SK-N-SH (cell line): ENCODE results near the gene OR2K2. TPM values are rescaled to one million over a fixed set of nuclear protein-coding genes. Genes with fewer than 3 reads are reported as not detected.

Source experiments
- CTCF ChIA-PET: fragments of 300-600, 350-600 bp; formaldehyde crosslinking; extraction: SDS; loops from one replicate; lab custom pipeline; 2021; lab: Yijun Ruan, JAX
- POLR2A ChIA-PET: fragments of 350-600 bp; sonication (Branson Sonifier 250); formaldehyde crosslinking; extraction: SDS; loops from one replicate; lab custom pipeline; 2020; ENCODE audit warnings: antibody characterized with exemption, inconsistent platforms; lab: Yijun Ruan, JAX
- DNase-seq: peaks from one replicate; pipeline ENCODE4 v3.0.0; 2012
- H2AFZ ChIP-seq: fragments of 200-600 bp; sonication (generic); 2 replicates; pipeline ENCODE4 v1.8.1; 2016; ENCODE audit warnings: antibody characterized with exemption, mild to moderate bottlenecking, low read depth
- H3F3A ChIP-seq: fragments of 200-600 bp; sonication (generic); replicated peaks from 2 replicates; pipeline ENCODE3; 2016; ENCODE audit warnings: antibody characterized with exemption, mild to moderate bottlenecking; ENCODE audit not compliant: insufficient read depth
- H3K27ac ChIP-seq, 2 experiments: fragments of 200-500 bp in 1 of 2; fragments of 200-600 bp in 1 of 2; sonication (Bioruptor generic) in 1 of 2; sonication (generic), shearing (Covaris generic) in 1 of 2; 2 replicates each; pipeline versions ENCODE4 v1.5.1 to v1.6.1; 2014 to 2016; ENCODE audit warnings: low read depth in 2 of 2, inconsistent platforms in 1 of 2, low read length in 1 of 2, mild to moderate bottlenecking in 1 of 2, mixed read lengths in 1 of 2
- H3K27me3 ChIP-seq: fragments of 200-600 bp; sonication (generic), shearing (Covaris generic); 2 replicates; pipeline ENCODE4 v1.6.1; 2016; ENCODE audit warnings: mixed run types; ENCODE audit not compliant: insufficient read depth
- H3K36me3 ChIP-seq, 2 experiments: fragments of 200-500 bp in 1 of 2; fragments of 200-600 bp in 1 of 2; sonication (Bioruptor generic) in 1 of 2; sonication (generic) in 1 of 2; replicated peaks in 1 of 2; 2 replicates each; pipeline versions ENCODE3 to v1.5.1; 2014 to 2016; ENCODE audit warnings: low read length in 1 of 2, mild to moderate bottlenecking in 1 of 2; ENCODE audit not compliant: insufficient read depth in 2 of 2, control insufficient read depth in 1 of 2
- H3K4me1 ChIP-seq, 2 experiments: fragments of 200-500 bp in 1 of 2; fragments of 200-600 bp in 1 of 2; sonication (Bioruptor generic) in 1 of 2; sonication (generic), shearing (Covaris generic) in 1 of 2; 2 replicates each; pipeline versions ENCODE4 v1.5.1 to v1.6.1; 2014 to 2016; ENCODE audit warnings: low read depth in 1 of 2, low read length in 1 of 2, mixed run types in 1 of 2; ENCODE audit not compliant: insufficient read depth in 2 of 2, control insufficient read depth in 1 of 2
- H3K4me2 ChIP-seq: fragments of 200-600 bp; sonication (generic), shearing (Covaris generic); 2 replicates; pipeline ENCODE4 v1.6.1; 2017; ENCODE audit warnings: mixed run types
- H3K4me3 ChIP-seq, 2 experiments: fragments of 200-500 bp in 1 of 2; fragments of 200-600 bp in 1 of 2; sonication (Bioruptor generic) in 1 of 2; sonication (generic), shearing (Covaris generic) in 1 of 2; 2 replicates each; pipeline versions ENCODE4 v1.5.1 to v1.8.1; 2014 to 2016; ENCODE audit warnings: low read depth in 2 of 2, inconsistent platforms in 1 of 2, low read length in 1 of 2, mild to moderate bottlenecking in 1 of 2, mixed read lengths in 1 of 2, moderate library complexity in 1 of 2
- H3K79me2 ChIP-seq: fragments of 200-600 bp; sonication (generic); 2 replicates; pipeline ENCODE4 v1.8.1; 2017; ENCODE audit warnings: mild to moderate bottlenecking; ENCODE audit not compliant: insufficient read depth
- H3K9ac ChIP-seq: fragments of 200-600 bp; sonication (generic); 2 replicates; pipeline ENCODE4 v1.6.1; 2017; ENCODE audit warnings: mixed run types
- H3K9me2 ChIP-seq: fragments of 200-600 bp; sonication (generic); 2 replicates; pipeline ENCODE4 v1.6.1; 2017; ENCODE audit warnings: mixed run types
- H3K9me3 ChIP-seq: fragments of 200-600 bp; sonication (generic); 2 replicates; pipeline ENCODE4 v1.6.1; 2017; ENCODE audit warnings: mixed run types, mild to moderate bottlenecking, moderate library complexity
- H4K20me1 ChIP-seq: fragments of 200-600 bp; sonication (generic); 2 replicates; pipeline ENCODE4 v1.6.1; 2017; ENCODE audit warnings: mild to moderate bottlenecking, mixed run types; ENCODE audit not compliant: insufficient read depth
- CHD2 ChIP-seq: fragments of 150-350 bp; IDR thresholded peaks from 2 replicates; pipeline ENCODE4 v1.6.1; 2018; ENCODE audit warnings: low read length; ENCODE audit not compliant: partially characterized antibody
- CTCF ChIP-seq: fragments of 200-600 bp; sonication (generic); IDR thresholded peaks from 2 replicates; pipeline ENCODE4 v1.6.1; 2017; ENCODE audit warnings: antibody characterized with exemption, mild to moderate bottlenecking, moderate library complexity
- EP300 ChIP-seq, 2 experiments: IDR thresholded peaks; 2 replicates each; pipeline versions ENCODE4 v1.4.0 to v1.6.1; 2012; ENCODE audit warnings: borderline replicate concordance in 1 of 2, low read depth in 1 of 2, low read length in 1 of 2
- EZH2phosphoT487 ChIP-seq: fragments of 200-600 bp; sonication (generic); IDR thresholded peaks from 2 replicates; pipeline ENCODE4 v1.6.1; 2017; ENCODE audit warnings: low read depth, mixed run types, mild to moderate bottlenecking, antibody characterized with exemption, moderate library complexity, borderline replicate concordance
- FOXJ3 ChIP-seq: sonication (generic); formaldehyde crosslinking; IDR thresholded peaks from 2 replicates; pipeline ENCODE4 v1.5.1; 2020; ENCODE audit warnings: mild to moderate bottlenecking, missing genetic modification reagents
- GABPA ChIP-seq: IDR thresholded peaks from 2 replicates; pipeline ENCODE4 v1.4.0; 2012; ENCODE audit warnings: low read depth, mild to moderate bottlenecking
- MAX ChIP-seq: IDR thresholded peaks from 2 replicates; pipeline ENCODE4 v1.4.0; 2012; ENCODE audit warnings: low read depth
- MEF2A ChIP-seq: IDR thresholded peaks from 2 replicates; pipeline ENCODE4 v1.4.0; 2012; ENCODE audit warnings: low read depth, borderline replicate concordance
- NFIC ChIP-seq: IDR thresholded peaks from 2 replicates; pipeline ENCODE4 v1.4.0; 2012; ENCODE audit warnings: borderline replicate concordance
- POLR2AphosphoS5 ChIP-seq: IDR thresholded peaks from 2 replicates; pipeline ENCODE4 v1.6.1; 2012; ENCODE audit warnings: low read depth, low read length
- RAD21 ChIP-seq: IDR thresholded peaks from 2 replicates; pipeline ENCODE4 v1.6.1; 2012; ENCODE audit warnings: mild to moderate bottlenecking, low read length
- RFX5 ChIP-seq: IDR thresholded peaks from 2 replicates; pipeline ENCODE4 v1.6.1; 2012; ENCODE audit warnings: mild to moderate bottlenecking, improper control_type of control experiment, low read length
- RXRA ChIP-seq: IDR thresholded peaks from 2 replicates; pipeline ENCODE4 v1.4.0; 2012; ENCODE audit warnings: low read depth, mild to moderate bottlenecking, borderline replicate concordance
- SIN3A ChIP-seq: IDR thresholded peaks from 2 replicates; pipeline ENCODE4 v1.6.1; 2012; ENCODE audit warnings: low read depth, mild to moderate bottlenecking, low read length, moderate library complexity, borderline replicate concordance
- SMC3 ChIP-seq: IDR thresholded peaks from 2 replicates; pipeline ENCODE4 v1.6.1; 2012; ENCODE audit warnings: low read depth, low read length, improper control_type of control experiment
- TAF1 ChIP-seq: IDR thresholded peaks from 2 replicates; pipeline ENCODE4 v1.6.1; 2012; ENCODE audit warnings: low read depth, mild to moderate bottlenecking, low read length, moderate library complexity, borderline replicate concordance
- USF2 ChIP-seq: fragments of 150-350 bp; IDR thresholded peaks from 2 replicates; pipeline ENCODE4 v1.6.1; 2017; ENCODE audit warnings: antibody characterized with exemption, low read length, low read depth, borderline replicate concordance
- WGBS: methylation state at CpG from one replicate; pipeline ENCODE4 v1.1.6; 2017; ENCODE audit warnings: low lambda C conversion rate; 5-methylcytosine and 5-hydroxymethylcytosine counted together
- polyA plus RNA-seq, 3 experiments: library from polyadenylated mRNA; depleted of rRNA; stranded (reverse); fragments of >200 nt; gene quantifications; 2 replicates each; pipeline ENCODE4 v1.2.3, GENCODE V29; 2012
- TF ChIP-seq, protein P1 (sequence below): IDR thresholded peaks from 2 replicates; pipeline ENCODE4 v1.6.1; 2012; ENCODE audit warnings: mild to moderate bottlenecking, low read depth, low read length, moderate library complexity
- TF ChIP-seq, protein P2 (sequence below): IDR thresholded peaks from 2 replicates; pipeline ENCODE4 v1.4.0; 2012; ENCODE audit warnings: low read depth, borderline replicate concordance
- TF ChIP-seq, protein P3 (sequence below): IDR thresholded peaks from 2 replicates; pipeline ENCODE4; 2012

The OR2K2 gene
- polyA plus RNA-seq, 1 of the 3 experiments (the other 2 are of a cell fraction): not detected

- no peaks in the 10 kb centered on the region for H3K36me3 ChIP-seq
- TF ChIP-seq, protein P1, sequence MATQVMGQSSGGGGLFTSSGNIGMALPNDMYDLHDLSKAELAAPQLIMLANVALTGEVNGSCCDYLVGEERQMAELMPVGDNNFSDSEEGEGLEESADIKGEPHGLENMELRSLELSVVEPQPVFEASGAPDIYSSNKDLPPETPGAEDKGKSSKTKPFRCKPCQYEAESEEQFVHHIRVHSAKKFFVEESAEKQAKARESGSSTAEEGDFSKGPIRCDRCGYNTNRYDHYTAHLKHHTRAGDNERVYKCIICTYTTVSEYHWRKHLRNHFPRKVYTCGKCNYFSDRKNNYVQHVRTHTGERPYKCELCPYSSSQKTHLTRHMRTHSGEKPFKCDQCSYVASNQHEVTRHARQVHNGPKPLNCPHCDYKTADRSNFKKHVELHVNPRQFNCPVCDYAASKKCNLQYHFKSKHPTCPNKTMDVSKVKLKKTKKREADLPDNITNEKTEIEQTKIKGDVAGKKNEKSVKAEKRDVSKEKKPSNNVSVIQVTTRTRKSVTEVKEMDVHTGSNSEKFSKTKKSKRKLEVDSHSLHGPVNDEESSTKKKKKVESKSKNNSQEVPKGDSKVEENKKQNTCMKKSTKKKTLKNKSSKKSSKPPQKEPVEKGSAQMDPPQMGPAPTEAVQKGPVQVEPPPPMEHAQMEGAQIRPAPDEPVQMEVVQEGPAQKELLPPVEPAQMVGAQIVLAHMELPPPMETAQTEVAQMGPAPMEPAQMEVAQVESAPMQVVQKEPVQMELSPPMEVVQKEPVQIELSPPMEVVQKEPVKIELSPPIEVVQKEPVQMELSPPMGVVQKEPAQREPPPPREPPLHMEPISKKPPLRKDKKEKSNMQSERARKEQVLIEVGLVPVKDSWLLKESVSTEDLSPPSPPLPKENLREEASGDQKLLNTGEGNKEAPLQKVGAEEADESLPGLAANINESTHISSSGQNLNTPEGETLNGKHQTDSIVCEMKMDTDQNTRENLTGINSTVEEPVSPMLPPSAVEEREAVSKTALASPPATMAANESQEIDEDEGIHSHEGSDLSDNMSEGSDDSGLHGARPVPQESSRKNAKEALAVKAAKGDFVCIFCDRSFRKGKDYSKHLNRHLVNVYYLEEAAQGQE: no peak
- TF ChIP-seq EZH2phosphoT487 (no peak), CHD2 (no peak), USF2 (no peak), GABPA (no peak), NFIC (no peak), SMC3 (no peak), EP300 (IDR thresholded peaks at IDR 0.05; ENCODE audit: borderline replicate concordance in 1 of 2, low read depth in 1 of 2, low read length in 1 of 2) (no peak), MAX (no peak), RAD21 (no peak), RXRA (no peak), RFX5 (no peak), TAF1 (no peak), CTCF (no peak), POLR2AphosphoS5 (no peak), FOXJ3 (CRISPR knock-in tag) (no peak), SIN3A (no peak), MEF2A (no peak)
- TF ChIP-seq, protein P2, sequence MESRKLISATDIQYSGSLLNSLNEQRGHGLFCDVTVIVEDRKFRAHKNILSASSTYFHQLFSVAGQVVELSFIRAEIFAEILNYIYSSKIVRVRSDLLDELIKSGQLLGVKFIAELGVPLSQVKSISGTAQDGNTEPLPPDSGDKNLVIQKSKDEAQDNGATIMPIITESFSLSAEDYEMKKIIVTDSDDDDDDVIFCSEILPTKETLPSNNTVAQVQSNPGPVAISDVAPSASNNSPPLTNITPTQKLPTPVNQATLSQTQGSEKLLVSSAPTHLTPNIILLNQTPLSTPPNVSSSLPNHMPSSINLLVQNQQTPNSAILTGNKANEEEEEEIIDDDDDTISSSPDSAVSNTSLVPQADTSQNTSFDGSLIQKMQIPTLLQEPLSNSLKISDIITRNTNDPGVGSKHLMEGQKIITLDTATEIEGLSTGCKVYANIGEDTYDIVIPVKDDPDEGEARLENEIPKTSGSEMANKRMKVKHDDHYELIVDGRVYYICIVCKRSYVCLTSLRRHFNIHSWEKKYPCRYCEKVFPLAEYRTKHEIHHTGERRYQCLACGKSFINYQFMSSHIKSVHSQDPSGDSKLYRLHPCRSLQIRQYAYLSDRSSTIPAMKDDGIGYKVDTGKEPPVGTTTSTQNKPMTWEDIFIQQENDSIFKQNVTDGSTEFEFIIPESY: no peak
- TF ChIP-seq, protein P3, sequence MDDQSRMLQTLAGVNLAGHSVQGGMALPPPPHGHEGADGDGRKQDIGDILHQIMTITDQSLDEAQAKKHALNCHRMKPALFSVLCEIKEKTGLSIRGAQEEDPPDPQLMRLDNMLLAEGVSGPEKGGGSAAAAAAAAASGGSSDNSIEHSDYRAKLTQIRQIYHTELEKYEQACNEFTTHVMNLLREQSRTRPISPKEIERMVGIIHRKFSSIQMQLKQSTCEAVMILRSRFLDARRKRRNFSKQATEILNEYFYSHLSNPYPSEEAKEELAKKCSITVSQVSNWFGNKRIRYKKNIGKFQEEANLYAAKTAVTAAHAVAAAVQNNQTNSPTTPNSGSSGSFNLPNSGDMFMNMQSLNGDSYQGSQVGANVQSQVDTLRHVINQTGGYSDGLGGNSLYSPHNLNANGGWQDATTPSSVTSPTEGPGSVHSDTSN: no peak
- TF ChIP-seq, all 33 proteins: peak for 0
- H3K9me3 ChIP-seq: no peaks in the 10 kb centered on the region
- no peaks in the 10 kb centered on the region for H3K27me3 ChIP-seq
- H3K27ac ChIP-seq: no peak overlapping the region
- H3K4me1 ChIP-seq: no peaks in the 10 kb centered on the region
- no peak overlapping the region for H2AFZ ChIP-seq
- H3K9me2 ChIP-seq: no peaks in the 10 kb centered on the region
- H3F3A ChIP-seq: no peaks in the 10 kb centered on the region
- no peak overlapping the region for H3K4me3 ChIP-seq
- CTCF ChIA-PET: no interaction called here
- POLR2A ChIA-PET: no interaction called here
- no peaks in the 10 kb centered on the region for H4K20me1 ChIP-seq
- no peaks in the 10 kb centered on the region for H3K79me2 ChIP-seq
- no peak overlapping the region for H3K9ac ChIP-seq
- WGBS: 55% methylated on average over 4 of the region's 4 CpGs
- DNase-seq: no peak
- H3K4me2 ChIP-seq: no peak overlapping the region
Measured at GRCh38 chr9:111348821-111349271, 18.8 kb upstream of the OR2K2 start.
